ENCODE data around the gene FAM13A.

FAM13A gene

GRCh38 chr4:88794087-88794690 is 262.8 kb downstream of the FAM13A start:
- Histone ChIP-seq H3K4me3 (ENCODE audit: low read length) (no peak overlapping the region), H3K9ac (ENCODE audit: low read length) (no peak overlapping the region)

GRCh38 chr4:88793475-88793874 is 263.5 kb downstream of the FAM13A start:
- H3K9ac ChIP-seq (ENCODE audit: low read length), result no peak overlapping the region
- H3K4me3 ChIP-seq (ENCODE audit: low read length), result no peak overlapping the region
- H3K4me1 ChIP-seq (ENCODE audit: control insufficient read depth, insufficient read depth, low read length), result no peaks in the 10 kb centered on the region
- no peaks in the 10 kb centered on the region for H3K27me3 ChIP-seq (ENCODE audit: control insufficient read depth, insufficient read depth, low read length)
- H3K9me3 ChIP-seq (ENCODE audit: control insufficient read depth, low read length), result no peaks in the 10 kb centered on the region
- no peaks in the 10 kb centered on the region for H3K36me3 ChIP-seq (ENCODE audit: control insufficient read depth, insufficient read depth, low read length)

More at GRCh38 chr4:88794087-88794690, 262.8 kb downstream of the FAM13A start:
- Histone ChIP-seq H3K27me3 (ENCODE audit: control insufficient read depth, insufficient read depth, low read length) (no peaks in the 10 kb centered on the region), H3K4me1 (ENCODE audit: control insufficient read depth, insufficient read depth, low read length) (no peaks in the 10 kb centered on the region), H3K36me3 (ENCODE audit: control insufficient read depth, insufficient read depth, low read length) (no peaks in the 10 kb centered on the region), H3K9me3 (ENCODE audit: control insufficient read depth, low read length) (no peaks in the 10 kb centered on the region)

DNA sequence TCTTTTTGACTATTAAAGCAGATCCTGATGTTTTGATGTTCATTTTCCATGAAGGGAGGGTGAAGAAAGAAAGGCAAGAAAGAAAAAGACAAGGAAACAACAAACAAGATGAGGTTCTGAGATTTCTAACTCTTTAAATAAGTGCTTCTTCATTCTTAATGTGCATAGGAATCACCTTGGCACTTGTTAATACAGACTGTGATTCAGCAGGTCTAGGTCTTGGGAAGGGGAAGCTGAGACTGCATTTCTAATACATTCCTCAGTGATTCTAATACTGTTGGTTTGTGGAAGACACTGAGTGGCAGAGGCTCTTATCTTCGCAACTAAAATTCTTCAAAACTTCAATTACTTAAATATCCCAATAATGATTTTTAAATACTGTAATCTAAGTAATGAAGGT is 264.2 kb downstream of the FAM13A start:
- no peak overlapping the region for H3K9ac ChIP-seq (ENCODE audit: low read length)
- no peak overlapping the region for H3K4me3 ChIP-seq (ENCODE audit: low read length)
- H3K36me3 ChIP-seq (ENCODE audit: control insufficient read depth, insufficient read depth, low read length), result no peaks in the 10 kb centered on the region
- no peaks in the 10 kb centered on the region for H3K27me3 ChIP-seq (ENCODE audit: control insufficient read depth, insufficient read depth, low read length)
- H3K4me1 ChIP-seq (ENCODE audit: control insufficient read depth, insufficient read depth, low read length), result no peaks in the 10 kb centered on the region
- H3K9me3 ChIP-seq (ENCODE audit: control insufficient read depth, low read length), result no peaks in the 10 kb centered on the region

DNA sequence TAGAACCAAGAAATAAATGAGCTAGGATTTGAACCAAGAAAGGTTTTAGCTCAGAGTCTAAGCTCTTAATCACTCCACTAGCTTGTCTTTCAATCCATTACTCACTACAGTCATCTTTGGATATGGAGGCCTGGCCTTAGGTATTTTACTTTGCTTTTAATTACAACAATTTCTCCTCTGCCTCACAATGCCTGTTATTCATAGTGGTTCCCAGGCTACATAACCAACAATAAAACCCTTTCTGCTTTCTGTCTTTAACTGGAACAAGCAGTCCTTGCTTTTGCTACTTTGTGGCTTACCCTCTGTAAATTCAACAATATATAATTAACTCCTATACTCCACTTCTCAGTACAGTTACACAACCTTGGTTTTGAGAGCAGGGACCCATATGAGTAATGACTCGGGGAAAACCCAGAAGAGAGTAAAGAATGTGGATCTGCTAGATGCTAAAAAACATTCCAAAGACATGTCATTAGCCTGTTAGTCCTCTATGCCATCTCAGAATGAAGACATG is 264.7 kb downstream of the FAM13A start:
- Histone ChIP-seq H3K4me1 (ENCODE audit: control insufficient read depth, insufficient read depth, low read length) (no peaks in the 10 kb centered on the region), H3K9ac (ENCODE audit: low read length) (no peak overlapping the region), H3K36me3 (ENCODE audit: control insufficient read depth, insufficient read depth, low read length) (no peaks in the 10 kb centered on the region)

DNA sequence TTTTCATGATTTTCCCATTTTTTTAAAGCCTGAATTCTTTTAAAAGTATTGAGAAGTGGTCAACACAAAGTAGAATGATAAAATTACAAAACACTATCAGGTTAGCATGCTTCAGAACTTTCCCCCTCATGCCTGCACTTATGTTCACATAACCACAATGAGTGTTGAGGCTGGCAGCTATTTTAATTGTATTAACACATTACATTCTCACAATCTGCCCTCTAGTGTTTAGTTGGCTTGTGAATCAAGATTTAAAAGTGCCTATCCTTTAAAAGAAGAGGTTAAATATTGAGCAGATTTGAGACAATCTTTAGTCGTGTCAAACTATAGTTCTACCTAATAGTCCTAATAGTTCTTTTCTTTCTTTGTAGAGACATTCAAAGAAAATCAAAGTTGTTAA is 265.7 kb downstream of the FAM13A start:
- Histone ChIP-seq H3K36me3 (ENCODE audit: control insufficient read depth, insufficient read depth, low read length) (no peaks in the 10 kb centered on the region), H3K9ac (ENCODE audit: low read length) (no peak overlapping the region), H3K4me1 (ENCODE audit: control insufficient read depth, insufficient read depth, low read length) (no peaks in the 10 kb centered on the region), H3K9me3 (ENCODE audit: control insufficient read depth, low read length) (no peaks in the 10 kb centered on the region), H3K4me3 (ENCODE audit: low read length) (no peak overlapping the region), H3K27me3 (ENCODE audit: control insufficient read depth, insufficient read depth, low read length) (no peaks in the 10 kb centered on the region)

More for the DNA sequence above, 264.7 kb downstream of the FAM13A start:
- H3K27me3 ChIP-seq (ENCODE audit: control insufficient read depth, insufficient read depth, low read length), result no peaks in the 10 kb centered on the region
- H3K9me3 ChIP-seq (ENCODE audit: control insufficient read depth, low read length), result no peaks in the 10 kb centered on the region
- H3K4me3 ChIP-seq (ENCODE audit: low read length), result no peak overlapping the region

DNA sequence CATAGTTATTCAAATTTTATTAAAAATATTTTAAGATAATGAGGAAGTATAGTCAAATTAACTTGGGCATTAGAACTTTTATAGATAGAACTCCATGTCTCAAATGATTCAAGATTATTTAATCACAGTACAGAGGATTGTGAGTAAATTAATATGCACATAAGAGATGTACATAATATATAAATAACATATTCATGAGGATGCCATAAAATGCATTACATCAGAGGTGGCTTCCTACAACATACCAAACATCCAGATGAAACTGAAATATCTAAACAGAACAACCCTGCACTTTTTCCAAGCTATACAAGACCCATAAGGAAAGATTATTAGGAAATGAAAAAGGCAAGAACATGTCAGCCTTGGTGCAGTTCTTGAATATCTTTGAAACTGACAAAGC is 268.1 kb downstream of the FAM13A start:
- Histone ChIP-seq H3K9me3 (ENCODE audit: control insufficient read depth, low read length) (no peaks in the 10 kb centered on the region), H3K4me1 (ENCODE audit: control insufficient read depth, insufficient read depth, low read length) (no peaks in the 10 kb centered on the region), H3K36me3 (ENCODE audit: control insufficient read depth, insufficient read depth, low read length) (no peaks in the 10 kb centered on the region), H3K9ac (ENCODE audit: low read length) (no peak overlapping the region), H3K27me3 (ENCODE audit: control insufficient read depth, insufficient read depth, low read length) (no peaks in the 10 kb centered on the region), H3K4me3 (ENCODE audit: low read length) (no peak overlapping the region)

DNA sequence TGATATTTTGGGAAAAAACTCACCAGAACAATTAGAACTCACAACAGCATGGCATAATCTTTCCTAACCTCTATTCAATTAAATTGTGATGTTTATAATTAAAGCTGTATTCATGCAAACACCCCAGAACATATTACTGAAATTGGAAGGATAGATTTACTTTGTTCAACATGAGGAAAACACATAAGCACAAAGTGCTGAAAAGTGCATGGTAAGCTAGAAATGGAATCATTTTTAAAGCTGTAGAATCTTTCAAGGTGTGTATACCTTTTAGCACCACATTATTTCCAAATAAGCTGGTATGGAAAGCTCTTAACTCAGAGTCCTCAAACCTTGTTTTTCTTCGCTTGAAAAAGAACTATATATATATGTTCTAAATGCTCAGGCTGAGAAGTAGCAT is 268.6 kb downstream of the FAM13A start:
- Histone ChIP-seq H3K36me3 (ENCODE audit: control insufficient read depth, insufficient read depth, low read length) (no peaks in the 10 kb centered on the region), H3K27me3 (ENCODE audit: control insufficient read depth, insufficient read depth, low read length) (no peaks in the 10 kb centered on the region), H3K4me3 (ENCODE audit: low read length) (no peak overlapping the region), H3K4me1 (ENCODE audit: control insufficient read depth, insufficient read depth, low read length) (no peaks in the 10 kb centered on the region), H3K9me3 (ENCODE audit: control insufficient read depth, low read length) (no peaks in the 10 kb centered on the region), H3K9ac (ENCODE audit: low read length) (no peak overlapping the region)

- Histone ChIP-seq H3K9me3 (ENCODE audit: control insufficient read depth, low read length) (no peaks in the 10 kb centered on the region), H3K27me3 (ENCODE audit: control insufficient read depth, insufficient read depth, low read length) (no peaks in the 10 kb centered on the region), H3K36me3 (ENCODE audit: control insufficient read depth, insufficient read depth, low read length) (no peaks in the 10 kb centered on the region), H3K9ac (ENCODE audit: low read length) (no peak overlapping the region), H3K4me1 (ENCODE audit: control insufficient read depth, insufficient read depth, low read length) (no peaks in the 10 kb centered on the region), H3K4me3 (ENCODE audit: low read length) (no peak overlapping the region)
These were observed 271.0 kb downstream of the FAM13A start for GRCh38 chr4:88786011-88786410.

GRCh38 chr4:88780389-88780788 is 276.6 kb downstream of the FAM13A start:
- H3K27me3 ChIP-seq (ENCODE audit: control insufficient read depth, insufficient read depth, low read length), result no peaks in the 10 kb centered on the region
- no peak overlapping the region for H3K9ac ChIP-seq (ENCODE audit: low read length)
- no peaks in the 10 kb centered on the region for H3K9me3 ChIP-seq (ENCODE audit: control insufficient read depth, low read length)
- H3K36me3 ChIP-seq (ENCODE audit: control insufficient read depth, insufficient read depth, low read length), result no peaks in the 10 kb centered on the region
- H3K4me3 ChIP-seq (ENCODE audit: low read length), result no peak overlapping the region
- no peaks in the 10 kb centered on the region for H3K4me1 ChIP-seq (ENCODE audit: control insufficient read depth, insufficient read depth, low read length)

DNA sequence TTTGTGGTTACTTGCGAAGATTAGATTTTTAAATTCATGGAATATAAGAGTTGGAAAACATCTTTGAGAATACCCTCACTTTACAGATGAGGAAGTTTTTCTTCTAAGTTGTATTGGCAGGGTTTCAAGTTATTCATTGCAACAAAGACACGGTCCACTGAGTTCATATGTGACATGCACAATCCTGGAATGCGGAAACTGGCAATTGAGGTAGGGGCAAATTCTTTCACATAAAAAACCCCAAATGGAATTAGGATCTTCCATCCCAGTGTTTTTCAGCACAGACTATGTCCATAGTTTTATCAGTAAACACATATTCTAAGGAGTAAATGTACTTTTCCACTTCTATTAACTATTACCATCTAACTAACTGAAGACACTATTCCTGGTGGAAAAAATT is 277.6 kb downstream of the FAM13A start:
- Histone ChIP-seq H3K4me3 (ENCODE audit: low read length) (no peak overlapping the region), H3K9ac (ENCODE audit: low read length) (no peak overlapping the region), H3K36me3 (ENCODE audit: control insufficient read depth, insufficient read depth, low read length) (no peaks in the 10 kb centered on the region), H3K27me3 (ENCODE audit: control insufficient read depth, insufficient read depth, low read length) (no peaks in the 10 kb centered on the region), H3K9me3 (ENCODE audit: control insufficient read depth, low read length) (no peaks in the 10 kb centered on the region), H3K4me1 (ENCODE audit: control insufficient read depth, insufficient read depth, low read length) (no peaks in the 10 kb centered on the region)

- Histone ChIP-seq H3K27me3 (ENCODE audit: control insufficient read depth, insufficient read depth, low read length) (no peaks in the 10 kb centered on the region), H3K9ac (ENCODE audit: low read length) (no peak overlapping the region), H3K4me3 (ENCODE audit: low read length) (no peak overlapping the region), H3K4me1 (ENCODE audit: control insufficient read depth, insufficient read depth, low read length) (no peaks in the 10 kb centered on the region), H3K36me3 (ENCODE audit: control insufficient read depth, insufficient read depth, low read length) (no peaks in the 10 kb centered on the region), H3K9me3 (ENCODE audit: control insufficient read depth, low read length) (no peaks in the 10 kb centered on the region)
These were observed 281.5 kb downstream of the FAM13A start for GRCh38 chr4:88775529-88775928.

GRCh38 chr4:88775026-88775425 is 282.0 kb downstream of the FAM13A start:
- H3K27me3 ChIP-seq (ENCODE audit: control insufficient read depth, insufficient read depth, low read length), result no peaks in the 10 kb centered on the region
- H3K36me3 ChIP-seq (ENCODE audit: control insufficient read depth, insufficient read depth, low read length), result no peaks in the 10 kb centered on the region
- no peak overlapping the region for H3K4me3 ChIP-seq (ENCODE audit: low read length)
- no peak overlapping the region for H3K9ac ChIP-seq (ENCODE audit: low read length)
- H3K9me3 ChIP-seq (ENCODE audit: control insufficient read depth, low read length), result no peaks in the 10 kb centered on the region
- H3K4me1 ChIP-seq (ENCODE audit: control insufficient read depth, insufficient read depth, low read length), result no peaks in the 10 kb centered on the region

Data from mucosa of stomach (tissue), 1 donor.